ENCODE results near the gene STRADB. TPM values are rescaled to one million over a fixed set of nuclear protein-coding genes. Genes with fewer than 3 reads are reported as not detected.

Gene STRADB
- polyA plus RNA-seq, 1 donor from 2014 or later: 74.8 TPM

DNA sequence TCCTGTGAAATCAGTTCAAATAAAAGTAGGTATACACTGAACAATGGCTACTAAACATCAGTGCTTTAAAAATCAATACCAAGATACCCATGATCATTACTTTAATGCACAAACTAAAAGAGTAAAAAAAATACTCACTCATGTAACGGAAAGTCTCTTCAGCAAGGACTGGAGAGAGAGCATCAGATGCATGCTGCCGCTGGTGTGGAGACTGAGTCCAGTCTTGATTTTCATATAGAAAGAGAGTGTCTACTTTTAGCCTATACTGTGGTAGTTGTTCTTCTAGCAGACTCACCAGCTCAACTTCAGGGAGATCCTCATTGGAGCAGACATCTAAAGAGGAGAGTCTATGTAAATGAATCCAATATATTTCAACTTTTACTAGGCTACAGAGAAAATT lies 44.3 kb upstream of the STRADB start:
- peaks cover 3% of the 10 kb centered on the region for H3K36me3 ChIP-seq (ENCODE audit: insufficient read depth, low read length)
- no peaks in the 10 kb centered on the region for H4K20me1 ChIP-seq (ENCODE audit: insufficient read depth)
- no peak overlapping the region for H3K27ac ChIP-seq (ENCODE audit: low read length)
- no peak overlapping the region for H2AFZ ChIP-seq (ENCODE audit: low read depth, low read length)
- H3K9me2 ChIP-seq (ENCODE audit: insufficient read depth, low read length): no peaks in the 10 kb centered on the region
- no peaks in the 10 kb centered on the region for H3F3A ChIP-seq (ENCODE audit: insufficient read depth, low read length, poor library complexity, severe bottlenecking)
- no peaks in the 10 kb centered on the region for H3K27me3 ChIP-seq (ENCODE audit: insufficient read depth, low read depth, low read length)
- H3K9ac ChIP-seq (ENCODE audit: low read length): no peak overlapping the region
- no peaks in the 10 kb centered on the region for H3K79me2 ChIP-seq (replicated peaks; ENCODE audit: insufficient read depth, low read length)
- no peaks in the 10 kb centered on the region for H3K9me3 ChIP-seq (ENCODE audit: low read length)
- TF ChIP-seq TAF1 (IDR thresholded peaks at IDR 0.05; ENCODE audit: low read depth): no peak
- TF ChIP-seq RAD21 (conservative IDR thresholded peaks at IDR 0.05): no peak
- no peak for TF ChIP-seq POLR2AphosphoS5 (IDR thresholded peaks at IDR 0.05)
- TF ChIP-seq, protein P1, sequence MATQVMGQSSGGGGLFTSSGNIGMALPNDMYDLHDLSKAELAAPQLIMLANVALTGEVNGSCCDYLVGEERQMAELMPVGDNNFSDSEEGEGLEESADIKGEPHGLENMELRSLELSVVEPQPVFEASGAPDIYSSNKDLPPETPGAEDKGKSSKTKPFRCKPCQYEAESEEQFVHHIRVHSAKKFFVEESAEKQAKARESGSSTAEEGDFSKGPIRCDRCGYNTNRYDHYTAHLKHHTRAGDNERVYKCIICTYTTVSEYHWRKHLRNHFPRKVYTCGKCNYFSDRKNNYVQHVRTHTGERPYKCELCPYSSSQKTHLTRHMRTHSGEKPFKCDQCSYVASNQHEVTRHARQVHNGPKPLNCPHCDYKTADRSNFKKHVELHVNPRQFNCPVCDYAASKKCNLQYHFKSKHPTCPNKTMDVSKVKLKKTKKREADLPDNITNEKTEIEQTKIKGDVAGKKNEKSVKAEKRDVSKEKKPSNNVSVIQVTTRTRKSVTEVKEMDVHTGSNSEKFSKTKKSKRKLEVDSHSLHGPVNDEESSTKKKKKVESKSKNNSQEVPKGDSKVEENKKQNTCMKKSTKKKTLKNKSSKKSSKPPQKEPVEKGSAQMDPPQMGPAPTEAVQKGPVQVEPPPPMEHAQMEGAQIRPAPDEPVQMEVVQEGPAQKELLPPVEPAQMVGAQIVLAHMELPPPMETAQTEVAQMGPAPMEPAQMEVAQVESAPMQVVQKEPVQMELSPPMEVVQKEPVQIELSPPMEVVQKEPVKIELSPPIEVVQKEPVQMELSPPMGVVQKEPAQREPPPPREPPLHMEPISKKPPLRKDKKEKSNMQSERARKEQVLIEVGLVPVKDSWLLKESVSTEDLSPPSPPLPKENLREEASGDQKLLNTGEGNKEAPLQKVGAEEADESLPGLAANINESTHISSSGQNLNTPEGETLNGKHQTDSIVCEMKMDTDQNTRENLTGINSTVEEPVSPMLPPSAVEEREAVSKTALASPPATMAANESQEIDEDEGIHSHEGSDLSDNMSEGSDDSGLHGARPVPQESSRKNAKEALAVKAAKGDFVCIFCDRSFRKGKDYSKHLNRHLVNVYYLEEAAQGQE (IDR thresholded peaks at IDR 0.05; ENCODE audit: borderline replicate concordance): no peak
- TF ChIP-seq MXI1 (conservative IDR thresholded peaks at IDR 0.05; ENCODE audit: poor library complexity, severe bottlenecking): no peak
- TF ChIP-seq EP300 (conservative IDR thresholded peaks at IDR 0.05; ENCODE audit: poor library complexity, severe bottlenecking): no peak
- TF ChIP-seq, protein P2, sequence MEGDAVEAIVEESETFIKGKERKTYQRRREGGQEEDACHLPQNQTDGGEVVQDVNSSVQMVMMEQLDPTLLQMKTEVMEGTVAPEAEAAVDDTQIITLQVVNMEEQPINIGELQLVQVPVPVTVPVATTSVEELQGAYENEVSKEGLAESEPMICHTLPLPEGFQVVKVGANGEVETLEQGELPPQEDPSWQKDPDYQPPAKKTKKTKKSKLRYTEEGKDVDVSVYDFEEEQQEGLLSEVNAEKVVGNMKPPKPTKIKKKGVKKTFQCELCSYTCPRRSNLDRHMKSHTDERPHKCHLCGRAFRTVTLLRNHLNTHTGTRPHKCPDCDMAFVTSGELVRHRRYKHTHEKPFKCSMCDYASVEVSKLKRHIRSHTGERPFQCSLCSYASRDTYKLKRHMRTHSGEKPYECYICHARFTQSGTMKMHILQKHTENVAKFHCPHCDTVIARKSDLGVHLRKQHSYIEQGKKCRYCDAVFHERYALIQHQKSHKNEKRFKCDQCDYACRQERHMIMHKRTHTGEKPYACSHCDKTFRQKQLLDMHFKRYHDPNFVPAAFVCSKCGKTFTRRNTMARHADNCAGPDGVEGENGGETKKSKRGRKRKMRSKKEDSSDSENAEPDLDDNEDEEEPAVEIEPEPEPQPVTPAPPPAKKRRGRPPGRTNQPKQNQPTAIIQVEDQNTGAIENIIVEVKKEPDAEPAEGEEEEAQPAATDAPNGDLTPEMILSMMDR (IDR thresholded peaks at IDR 0.05; ENCODE audit: poor library complexity, severe bottlenecking): no peak
- no peak for TF ChIP-seq EZH2 (IDR thresholded peaks at IDR 0.05; ENCODE audit: borderline replicate concordance, insufficient read depth, low read length, poor library complexity, severe bottlenecking)
- TF ChIP-seq SMC3 (conservative IDR thresholded peaks at IDR 0.05; ENCODE audit: poor library complexity): no peak
- no peak overlapping the region for H3K4me2 ChIP-seq (ENCODE audit: low read length)
- no peak overlapping the region for H3K4me3 ChIP-seq (ENCODE audit: low read length)

DNA sequence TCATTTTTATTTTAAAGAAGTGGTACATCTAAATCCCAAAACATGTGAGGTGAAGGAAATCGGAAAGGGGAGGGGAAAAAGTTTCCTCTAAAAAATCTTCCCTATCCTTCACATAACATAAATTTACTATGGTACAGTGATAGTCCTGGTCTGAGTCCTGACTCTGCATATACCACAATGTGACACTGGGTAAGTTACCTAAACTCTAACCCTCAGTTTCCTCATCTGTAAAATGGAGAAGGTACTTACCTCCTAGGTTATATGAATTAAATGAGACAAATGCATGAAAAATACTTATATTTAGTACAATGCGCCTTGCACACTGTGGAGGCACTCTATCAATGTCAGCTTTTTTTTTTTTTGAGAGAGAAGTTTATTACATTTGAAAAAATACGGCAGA lies 42.6 kb upstream of the STRADB start:
- Histone ChIP-seq H3K9me2 (ENCODE audit: insufficient read depth, low read length) (no peaks in the 10 kb centered on the region), H3K4me2 (ENCODE audit: low read length) (no peak overlapping the region), H3K9me3 (ENCODE audit: low read length) (no peaks in the 10 kb centered on the region), H3K4me3 (ENCODE audit: low read length) (no peak overlapping the region), H3K27ac (ENCODE audit: low read length) (no peak overlapping the region), H3F3A (ENCODE audit: insufficient read depth, low read length, poor library complexity, severe bottlenecking) (no peaks in the 10 kb centered on the region), H3K27me3 (ENCODE audit: insufficient read depth, low read depth, low read length) (no peaks in the 10 kb centered on the region), H3K79me2 (replicated peaks; ENCODE audit: insufficient read depth, low read length) (no peaks in the 10 kb centered on the region), H3K9ac (ENCODE audit: low read length) (no peak overlapping the region), H2AFZ (ENCODE audit: low read depth, low read length) (no peak overlapping the region), H4K20me1 (ENCODE audit: insufficient read depth) (no peaks in the 10 kb centered on the region), H3K36me3 (ENCODE audit: insufficient read depth, low read length) (peaks cover 3% of the 10 kb centered on the region)
- TF ChIP-seq EZH2 (IDR thresholded peaks at IDR 0.05; ENCODE audit: borderline replicate concordance, insufficient read depth, low read length, poor library complexity, severe bottlenecking) (no peak), POLR2AphosphoS5 (IDR thresholded peaks at IDR 0.05) (no peak), SMC3 (conservative IDR thresholded peaks at IDR 0.05; ENCODE audit: poor library complexity) (no peak), EP300 (conservative IDR thresholded peaks at IDR 0.05; ENCODE audit: poor library complexity, severe bottlenecking) (no peak), TAF1 (IDR thresholded peaks at IDR 0.05; ENCODE audit: low read depth) (no peak), MXI1 (conservative IDR thresholded peaks at IDR 0.05; ENCODE audit: poor library complexity, severe bottlenecking) (no peak), RAD21 (conservative IDR thresholded peaks at IDR 0.05) (no peak)
- TF ChIP-seq, protein P2 (IDR thresholded peaks at IDR 0.05; ENCODE audit: poor library complexity, severe bottlenecking): no peak
- TF ChIP-seq, protein P1 (IDR thresholded peaks at IDR 0.05; ENCODE audit: borderline replicate concordance): no peak

Data from neural cell (in vitro differentiated cells).